GM06990 (cell line): ENCODE results near the gene IRS1.
A peak's percentile ranks its signal among the peaks of the same experiment; 100 is the strongest.

Experiments used
- DNase-seq: peaks from one replicate; pipeline ENCODE4 v3.0.0-alpha.2; 2011; ENCODE audit not compliant: insufficient read length; ENCODE audit errors: extremely low read depth
- H3K27me3 ChIP-seq: replicated peaks from 2 replicates; pipeline ENCODE4 v1.6.0; 2011; ENCODE audit warnings: low read length; ENCODE audit not compliant: control insufficient read depth, insufficient read depth
- H3K36me3 ChIP-seq: 2 replicates; pipeline ENCODE4 v1.5.1; 2011; ENCODE audit warnings: low read length; ENCODE audit not compliant: control insufficient read depth, insufficient read depth
- H3K4me3 ChIP-seq: replicated peaks from 2 replicates; pipeline ENCODE4 v1.5.1; 2011; ENCODE audit warnings: low read depth, mild to moderate bottlenecking, control low read depth, low read length
- TF ChIP-seq, protein P1 (sequence below): IDR thresholded peaks from 2 replicates; pipeline ENCODE4 v1.5.1; 2011; ENCODE audit warnings: low read length, control low read depth, mild to moderate bottlenecking, inconsistent platforms; ENCODE audit not compliant: insufficient read depth, poor library complexity, severe bottlenecking

Gene IRS1

DNA sequence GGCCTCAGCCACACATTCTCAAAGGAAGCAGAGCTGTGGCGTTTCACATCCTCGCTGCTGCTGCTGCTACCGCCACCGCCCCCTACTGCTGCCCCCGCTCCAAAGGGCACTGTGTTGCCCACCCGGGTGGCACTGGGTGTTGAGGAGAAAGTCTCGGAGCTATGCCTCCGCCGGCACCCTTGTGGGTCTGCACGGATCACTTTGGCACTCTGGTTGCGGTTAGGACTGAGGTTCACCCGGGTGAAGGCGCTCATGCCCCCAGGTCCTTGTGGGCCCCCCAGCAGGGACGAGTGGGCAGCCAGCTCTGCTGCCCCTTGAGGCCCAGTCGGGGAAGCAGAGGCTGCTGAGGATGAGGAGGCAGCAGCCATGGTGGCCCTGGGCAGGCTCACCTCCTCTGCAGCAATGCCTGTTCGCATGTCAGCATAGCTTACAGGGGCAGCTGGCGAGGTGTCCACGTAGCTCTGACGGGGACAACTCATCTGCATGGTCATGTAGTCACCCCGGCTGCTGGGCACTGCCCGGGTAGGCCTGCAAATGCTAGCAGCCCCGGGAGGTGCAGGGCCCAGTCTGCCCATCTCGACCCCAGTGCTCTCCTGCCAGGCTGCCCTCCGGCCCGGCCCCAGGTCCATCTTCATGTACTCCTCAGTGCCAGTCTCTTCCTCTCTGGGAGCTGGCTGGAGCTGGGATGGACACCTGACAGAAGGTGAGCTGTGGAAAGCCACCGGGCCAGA lies 4.2 kb downstream of the IRS1 start:
- Histone ChIP-seq H3K27me3 (no peaks in the 10 kb centered on the region), H3K4me3 (no peak overlapping the region), H3K36me3 (no peaks in the 10 kb centered on the region)
- TF ChIP-seq, protein P1, sequence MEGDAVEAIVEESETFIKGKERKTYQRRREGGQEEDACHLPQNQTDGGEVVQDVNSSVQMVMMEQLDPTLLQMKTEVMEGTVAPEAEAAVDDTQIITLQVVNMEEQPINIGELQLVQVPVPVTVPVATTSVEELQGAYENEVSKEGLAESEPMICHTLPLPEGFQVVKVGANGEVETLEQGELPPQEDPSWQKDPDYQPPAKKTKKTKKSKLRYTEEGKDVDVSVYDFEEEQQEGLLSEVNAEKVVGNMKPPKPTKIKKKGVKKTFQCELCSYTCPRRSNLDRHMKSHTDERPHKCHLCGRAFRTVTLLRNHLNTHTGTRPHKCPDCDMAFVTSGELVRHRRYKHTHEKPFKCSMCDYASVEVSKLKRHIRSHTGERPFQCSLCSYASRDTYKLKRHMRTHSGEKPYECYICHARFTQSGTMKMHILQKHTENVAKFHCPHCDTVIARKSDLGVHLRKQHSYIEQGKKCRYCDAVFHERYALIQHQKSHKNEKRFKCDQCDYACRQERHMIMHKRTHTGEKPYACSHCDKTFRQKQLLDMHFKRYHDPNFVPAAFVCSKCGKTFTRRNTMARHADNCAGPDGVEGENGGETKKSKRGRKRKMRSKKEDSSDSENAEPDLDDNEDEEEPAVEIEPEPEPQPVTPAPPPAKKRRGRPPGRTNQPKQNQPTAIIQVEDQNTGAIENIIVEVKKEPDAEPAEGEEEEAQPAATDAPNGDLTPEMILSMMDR, result no peak
- peak; percentile 14 for DNase-seq

DNA sequence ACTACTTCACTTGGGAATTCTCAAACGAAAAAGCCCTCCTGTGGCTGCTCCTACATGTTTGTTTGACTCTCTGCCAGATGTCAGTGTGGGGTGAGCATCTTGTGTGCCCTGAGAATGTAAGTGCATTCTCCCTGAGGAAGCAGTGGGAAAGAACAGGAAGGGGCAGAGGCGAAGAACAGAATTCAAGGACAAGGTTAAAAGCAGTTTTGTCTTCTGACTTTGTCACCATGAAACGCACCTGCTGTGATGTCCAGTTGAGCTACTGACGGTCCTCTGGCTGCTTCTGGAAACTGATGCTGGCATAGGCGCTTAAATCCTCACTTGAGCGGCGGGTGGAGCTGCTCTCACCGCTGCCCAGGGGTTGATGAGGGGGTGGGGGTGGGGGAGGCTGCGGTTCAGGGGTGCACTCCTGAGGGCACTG lies 4.9 kb downstream of the IRS1 start:
- no peak for DNase-seq
- TF ChIP-seq, protein P1, result no peak
- Histone ChIP-seq H3K36me3 (no peaks in the 10 kb centered on the region), H3K27me3 (no peaks in the 10 kb centered on the region), H3K4me3 (no peak overlapping the region)

GRCh38 chr2:226794196-226794661 lies 5.4 kb downstream of the IRS1 start:
- Histone ChIP-seq H3K27me3 (no peaks in the 10 kb centered on the region), H3K36me3 (no peaks in the 10 kb centered on the region), H3K4me3 (no peak overlapping the region)
- TF ChIP-seq, protein P1, result no peak
- DNase-seq, result no peak

DNA sequence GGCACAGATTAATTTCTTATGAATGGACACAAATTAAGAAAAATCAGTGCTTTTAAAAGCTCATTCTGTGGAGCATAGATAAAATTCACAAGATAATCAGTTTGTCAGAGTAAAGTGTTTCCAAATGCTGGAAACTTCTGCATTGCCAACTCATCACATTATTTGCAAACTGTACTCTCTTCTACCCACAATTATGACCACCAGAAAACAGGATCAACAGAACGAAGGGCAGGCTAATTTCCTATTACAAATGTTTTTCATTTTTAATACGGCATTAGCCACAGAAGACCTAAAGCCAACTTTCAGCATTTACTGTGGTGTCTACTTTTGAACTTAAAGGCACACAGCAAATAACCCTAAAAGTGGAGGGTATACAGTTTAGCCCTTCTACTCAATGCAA lies 6.0 kb downstream of the IRS1 start:
- Histone ChIP-seq H3K4me3 (no peak overlapping the region), H3K27me3 (no peaks in the 10 kb centered on the region), H3K36me3 (no peaks in the 10 kb centered on the region)
- DNase-seq, result no peak
- TF ChIP-seq, protein P1, result no peak

GRCh38 chr2:226792155-226792881 lies 7.3 kb downstream of the IRS1 start:
- DNase-seq, result no peak
- Histone ChIP-seq H3K27me3 (no peaks in the 10 kb centered on the region), H3K36me3 (no peaks in the 10 kb centered on the region), H3K4me3 (peak overlapping the region; percentile 60)
- TF ChIP-seq, protein P1, result no peak
